Activated CD4-positive, CD25-positive, alpha-beta regulatory T cell (primary cell): ENCODE results near the gene ACY1.

ENCODE experiments used
- DNase-seq, 4 experiments: peaks; one replicate each; lab custom pipeline; 2025; lab: John Stamatoyannopoulos, UW

The ACY1 gene

GRCh38 chr3:52005571-52005986 lies 22.2 kb downstream of the ACY1 start:
- no peak for DNase-seq

GRCh38 chr3:52006017-52006819 lies 22.9 kb downstream of the ACY1 start:
- no peak for DNase-seq

- DNase-seq = no peak
Measured at GRCh38 chr3:52006820-52007133, 23.4 kb downstream of the ACY1 start.

- no peak for DNase-seq
Measured at GRCh38 chr3:52007291-52007690, 24.0 kb downstream of the ACY1 start.

GRCh38 chr3:52010431-52010830 lies 27.1 kb downstream of the ACY1 start:
- DNase-seq = no peak

- no peak for DNase-seq
Measured at GRCh38 chr3:52012699-52013098, 29.4 kb downstream of the ACY1 start.

- DNase-seq = no peak
Measured at GRCh38 chr3:52013802-52014598, 30.7 kb downstream of the ACY1 start.

- DNase-seq = no peak
Measured at GRCh38 chr3:52014613-52015012, 31.3 kb downstream of the ACY1 start.

GRCh38 chr3:52015438-52016228 lies 32.3 kb downstream of the ACY1 start:
- DNase-seq = no peak

GRCh38 chr3:52017586-52017985 lies 34.3 kb downstream of the ACY1 start:
- no peak for DNase-seq

- no peak for DNase-seq
Measured at GRCh38 chr3:52018319-52019000, 35.1 kb downstream of the ACY1 start.

- DNase-seq = no peak
Measured at GRCh38 chr3:52019352-52020080, 36.2 kb downstream of the ACY1 start.

GRCh38 chr3:52020796-52021195 lies 37.5 kb downstream of the ACY1 start:
- DNase-seq = no peak

GRCh38 chr3:52021489-52022268 lies 38.3 kb downstream of the ACY1 start:
- no peak for DNase-seq

GRCh38 chr3:52022323-52023100 lies 39.2 kb downstream of the ACY1 start:
- no peak for DNase-seq

GRCh38 chr3:52023101-52023770 lies 39.9 kb downstream of the ACY1 start:
- DNase-seq = no peak

- DNase-seq = no peak
Measured at GRCh38 chr3:52023860-52024764, 40.8 kb downstream of the ACY1 start.
